Stomach (tissue), 4 donors: ENCODE measurements around the gene TMEM170A.
"Not testable (repeated sequence)": the region's sequence is repeated elsewhere in the genome, so short reads cannot be mapped to it uniquely, and the experiment has no call there.

Experiments used
- EP300 ChIP-seq: sonication (generic); formaldehyde crosslinking; IDR thresholded peaks from one replicate; pipeline ENCODE4 v1.6.1; 2017; ENCODE audit warnings: antibody characterized with exemption
- POLR2A ChIP-seq, 4 donors: fragments of 450-650 bp; IDR thresholded peaks; one replicate each; pipeline ENCODE4 v1.6.1; 2016; ENCODE audit warnings: antibody characterized with exemption in 4 of 4, control low read depth in 2 of 4, mild to moderate bottlenecking in 1 of 4, moderate library complexity in 1 of 4
- POLR2AphosphoS5 ChIP-seq, 3 donors: sonication (generic); formaldehyde crosslinking; IDR thresholded peaks; one replicate each; pipeline ENCODE4 v1.6.1; 2016; ENCODE audit warnings: antibody characterized with exemption in 3 of 3
- TF ChIP-seq, protein P1 (sequence below), 7 experiments: fragments of 450-650 bp in 4 of 7; fragments of 200-600 bp in 3 of 7; sonication (generic) in 3 of 7; IDR thresholded peaks; one replicate each; pipeline ENCODE4 v1.5.1; 2016 to 2019; ENCODE audit warnings: antibody characterized with exemption in 7 of 7, control low read depth in 2 of 7, mild to moderate bottlenecking in 1 of 7

DNA sequence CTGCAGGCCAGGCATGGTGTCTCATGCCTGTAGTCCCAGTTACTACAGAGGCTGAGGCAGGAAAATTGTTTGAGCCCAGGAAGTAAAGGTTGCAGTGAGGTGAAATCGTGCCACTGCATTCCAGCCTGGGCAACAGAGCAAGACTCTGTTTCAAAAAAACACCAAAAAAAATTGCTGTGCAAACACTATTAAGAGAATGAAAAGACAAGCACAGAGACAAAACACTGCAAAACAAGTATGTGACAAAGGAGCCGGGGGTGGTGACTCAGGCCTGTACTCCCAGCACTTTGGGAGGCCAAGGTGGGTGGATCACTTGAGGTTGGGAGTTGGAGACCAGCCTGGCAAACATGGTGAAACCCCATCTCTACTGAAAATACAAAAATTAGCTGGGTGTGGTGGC, 38.0 kb downstream of the TMEM170A start:
- TF ChIP-seq, protein P1, sequence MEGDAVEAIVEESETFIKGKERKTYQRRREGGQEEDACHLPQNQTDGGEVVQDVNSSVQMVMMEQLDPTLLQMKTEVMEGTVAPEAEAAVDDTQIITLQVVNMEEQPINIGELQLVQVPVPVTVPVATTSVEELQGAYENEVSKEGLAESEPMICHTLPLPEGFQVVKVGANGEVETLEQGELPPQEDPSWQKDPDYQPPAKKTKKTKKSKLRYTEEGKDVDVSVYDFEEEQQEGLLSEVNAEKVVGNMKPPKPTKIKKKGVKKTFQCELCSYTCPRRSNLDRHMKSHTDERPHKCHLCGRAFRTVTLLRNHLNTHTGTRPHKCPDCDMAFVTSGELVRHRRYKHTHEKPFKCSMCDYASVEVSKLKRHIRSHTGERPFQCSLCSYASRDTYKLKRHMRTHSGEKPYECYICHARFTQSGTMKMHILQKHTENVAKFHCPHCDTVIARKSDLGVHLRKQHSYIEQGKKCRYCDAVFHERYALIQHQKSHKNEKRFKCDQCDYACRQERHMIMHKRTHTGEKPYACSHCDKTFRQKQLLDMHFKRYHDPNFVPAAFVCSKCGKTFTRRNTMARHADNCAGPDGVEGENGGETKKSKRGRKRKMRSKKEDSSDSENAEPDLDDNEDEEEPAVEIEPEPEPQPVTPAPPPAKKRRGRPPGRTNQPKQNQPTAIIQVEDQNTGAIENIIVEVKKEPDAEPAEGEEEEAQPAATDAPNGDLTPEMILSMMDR (IDR thresholded peaks at IDR 0.05) = not testable (repeated sequence)
- TF ChIP-seq POLR2A (IDR thresholded peaks at IDR 0.05); POLR2AphosphoS5 (IDR thresholded peaks at IDR 0.05); EP300: not testable (repeated sequence)
